Brain microvascular endothelial cell (primary cell): ENCODE results near the gene GMPS.
A peak's percentile ranks its signal among the peaks of the same experiment; 100 is the strongest.

ENCODE experiments used
- DNase-seq: peaks from one replicate; pipeline ENCODE4 v3.0.0-alpha.2; 2020
- H3K27ac ChIP-seq: fragments of 250-450 bp; sonication (Bioruptor Pico); 2 replicates; pipeline ENCODE4 v1.5.1; 2020; ENCODE audit warnings: mild to moderate bottlenecking, moderate library complexity
- H3K27me3 ChIP-seq: fragments of 250-450 bp; sonication (Bioruptor Pico); replicated peaks from 2 replicates; pipeline ENCODE4 v1.5.1; 2020; ENCODE audit warnings: mild to moderate bottlenecking
- H3K36me3 ChIP-seq: fragments of 250-450 bp; sonication (Bioruptor Pico); replicated peaks from 2 replicates; pipeline ENCODE4 v1.5.1; 2020; ENCODE audit warnings: mild to moderate bottlenecking
- H3K4me3 ChIP-seq: 2 replicates; pipeline ENCODE4 v1.5.1; 2011; ENCODE audit warnings: low read depth, mild to moderate bottlenecking, control low read depth, low read length, moderate library complexity
- in situ Hi-C: cut with HindIII; loops from 2 replicates; pipeline ENCODE4 v1.10.0; 2017; ENCODE audit warnings: low sequenced_read_pairs, low pct_ligation_motif_present
- TF ChIP-seq, protein P1 (sequence below): IDR thresholded peaks from 2 replicates; pipeline ENCODE4 v1.5.1; 2011; ENCODE audit warnings: low read depth, mild to moderate bottlenecking, moderate library complexity, low read length, control low read depth, inconsistent platforms; ENCODE audit errors: missing control alignments

The GMPS gene

GRCh38 chr3:155941354-155941753 is 70.9 kb downstream of the GMPS start:
- in situ Hi-C loops, result no loop called here
- TF ChIP-seq, protein P1, sequence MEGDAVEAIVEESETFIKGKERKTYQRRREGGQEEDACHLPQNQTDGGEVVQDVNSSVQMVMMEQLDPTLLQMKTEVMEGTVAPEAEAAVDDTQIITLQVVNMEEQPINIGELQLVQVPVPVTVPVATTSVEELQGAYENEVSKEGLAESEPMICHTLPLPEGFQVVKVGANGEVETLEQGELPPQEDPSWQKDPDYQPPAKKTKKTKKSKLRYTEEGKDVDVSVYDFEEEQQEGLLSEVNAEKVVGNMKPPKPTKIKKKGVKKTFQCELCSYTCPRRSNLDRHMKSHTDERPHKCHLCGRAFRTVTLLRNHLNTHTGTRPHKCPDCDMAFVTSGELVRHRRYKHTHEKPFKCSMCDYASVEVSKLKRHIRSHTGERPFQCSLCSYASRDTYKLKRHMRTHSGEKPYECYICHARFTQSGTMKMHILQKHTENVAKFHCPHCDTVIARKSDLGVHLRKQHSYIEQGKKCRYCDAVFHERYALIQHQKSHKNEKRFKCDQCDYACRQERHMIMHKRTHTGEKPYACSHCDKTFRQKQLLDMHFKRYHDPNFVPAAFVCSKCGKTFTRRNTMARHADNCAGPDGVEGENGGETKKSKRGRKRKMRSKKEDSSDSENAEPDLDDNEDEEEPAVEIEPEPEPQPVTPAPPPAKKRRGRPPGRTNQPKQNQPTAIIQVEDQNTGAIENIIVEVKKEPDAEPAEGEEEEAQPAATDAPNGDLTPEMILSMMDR, result no peak
- peaks cover 15% of the 10 kb centered on the region for H3K36me3 ChIP-seq
- no peak overlapping the region for H3K27ac ChIP-seq
- no peak overlapping the region for H3K4me3 ChIP-seq
- no peaks in the 10 kb centered on the region for H3K27me3 ChIP-seq
- no peak for DNase-seq

DNA sequence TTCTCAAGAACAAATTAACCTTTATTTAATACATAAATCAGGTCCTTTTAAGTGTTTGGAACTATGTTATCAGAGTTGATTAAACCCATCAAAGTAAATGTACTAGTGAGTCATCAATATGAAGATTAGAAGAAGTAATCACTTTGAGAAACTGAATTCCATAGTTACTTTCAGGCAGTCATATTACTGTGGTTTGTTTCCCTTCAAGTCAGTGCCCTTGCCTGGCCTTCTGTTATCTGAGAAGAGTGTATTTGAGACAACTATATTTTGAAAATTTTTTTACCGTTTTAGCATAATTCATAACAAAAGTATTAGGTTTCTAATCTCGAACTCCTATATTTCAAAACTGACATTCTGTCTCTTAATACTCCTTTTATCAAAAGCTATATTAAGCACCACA is 73.6 kb downstream of the GMPS start:
- H3K36me3 ChIP-seq, result no peaks in the 10 kb centered on the region
- H3K4me3 ChIP-seq, result no peak overlapping the region
- in situ Hi-C loops, result no loop called here
- no peak for DNase-seq
- H3K27me3 ChIP-seq, result no peaks in the 10 kb centered on the region
- TF ChIP-seq, protein P1, result no peak
- H3K27ac ChIP-seq, result no peak overlapping the region

GRCh38 chr3:155946178-155946577 is 75.7 kb downstream of the GMPS start:
- no peaks in the 10 kb centered on the region for H3K36me3 ChIP-seq
- peak; percentile 88 for DNase-seq
- H3K4me3 ChIP-seq, result no peak overlapping the region
- in situ Hi-C loops, result no loop called here
- TF ChIP-seq, protein P1, result no peak
- H3K27ac ChIP-seq, result peak overlapping the region; percentile 61
- H3K27me3 ChIP-seq, result no peaks in the 10 kb centered on the region

DNA sequence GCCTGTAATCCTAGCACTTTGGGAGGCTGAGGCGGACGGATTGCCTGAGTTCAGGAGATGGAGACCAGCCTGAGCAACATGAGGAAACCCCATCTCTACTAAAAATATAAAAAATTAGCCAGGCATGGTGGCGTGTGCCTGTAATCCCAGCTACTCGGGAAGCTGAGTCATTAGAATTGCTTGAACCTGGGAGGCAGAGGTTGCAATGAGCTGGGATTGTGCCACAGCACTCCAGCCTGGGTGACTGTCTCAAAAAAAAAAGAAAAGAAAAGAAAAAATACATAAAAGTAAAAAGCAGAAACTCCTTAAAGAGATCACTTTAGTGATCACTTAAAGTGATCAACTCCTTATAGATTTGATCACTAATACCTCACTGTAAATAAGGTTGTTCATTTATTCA is 78.0 kb downstream of the GMPS start:
- Histone ChIP-seq H3K27ac (no peak overlapping the region), H3K4me3 (no peak overlapping the region), H3K27me3 (no peaks in the 10 kb centered on the region), H3K36me3 (no peaks in the 10 kb centered on the region)
- in situ Hi-C loops, result no loop called here
- TF ChIP-seq, protein P1, result no peak
- DNase-seq, result peak; percentile 51

DNA sequence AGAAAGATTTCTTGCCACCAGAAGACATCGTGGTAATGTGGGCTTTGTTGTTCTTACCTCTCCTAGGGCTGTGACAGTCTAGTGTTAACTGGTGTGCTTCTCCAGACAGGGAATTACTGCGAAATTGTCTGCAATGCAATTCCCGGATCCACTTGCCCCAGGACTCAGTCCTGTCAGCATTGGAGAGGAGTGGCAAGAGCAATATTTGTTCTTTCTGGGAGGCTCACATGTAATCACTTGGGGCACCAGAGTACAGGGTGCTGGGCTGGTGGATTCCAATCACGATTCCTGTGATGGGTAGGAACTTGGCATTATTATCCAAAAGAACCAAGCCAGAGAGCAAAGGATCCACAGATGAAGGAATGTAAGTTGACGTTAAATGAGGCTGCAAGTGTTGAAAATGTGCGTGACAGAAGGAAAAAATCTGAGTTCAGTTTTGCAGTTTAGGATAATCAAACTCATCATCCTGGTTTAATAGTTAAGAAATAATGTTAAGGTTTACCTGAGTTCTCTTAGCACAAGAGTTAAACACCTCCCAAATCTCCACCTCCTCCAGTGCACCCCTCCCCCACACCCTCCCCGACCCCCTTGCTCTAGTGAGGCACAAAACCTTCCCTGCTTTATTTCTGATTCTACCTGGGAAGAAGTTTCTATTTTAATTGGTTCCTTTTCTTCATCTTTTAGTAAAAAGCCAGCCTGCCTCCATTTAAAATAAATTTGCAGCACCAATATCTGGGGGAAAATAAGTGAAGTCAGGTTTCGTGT is 79.2 kb downstream of the GMPS start:
- Histone ChIP-seq H3K27me3 (no peaks in the 10 kb centered on the region), H3K27ac (no peak overlapping the region), H3K36me3 (no peaks in the 10 kb centered on the region), H3K4me3 (no peak overlapping the region)
- TF ChIP-seq, protein P1, result no peak
- in situ Hi-C loops, result no loop called here
- no peak for DNase-seq
